GM21717 (cell line): ENCODE measurements around the gene SYT1.

Experiments
- ATAC-seq: cut with Tn5 transposase; IDR thresholded peaks from one replicate; pipeline ENCODE4 v1.9.1; 2021; ENCODE audit warnings: mild to moderate bottlenecking, moderate library complexity; ENCODE audit not compliant: unreplicated experiment

Gene SYT1

DNA sequence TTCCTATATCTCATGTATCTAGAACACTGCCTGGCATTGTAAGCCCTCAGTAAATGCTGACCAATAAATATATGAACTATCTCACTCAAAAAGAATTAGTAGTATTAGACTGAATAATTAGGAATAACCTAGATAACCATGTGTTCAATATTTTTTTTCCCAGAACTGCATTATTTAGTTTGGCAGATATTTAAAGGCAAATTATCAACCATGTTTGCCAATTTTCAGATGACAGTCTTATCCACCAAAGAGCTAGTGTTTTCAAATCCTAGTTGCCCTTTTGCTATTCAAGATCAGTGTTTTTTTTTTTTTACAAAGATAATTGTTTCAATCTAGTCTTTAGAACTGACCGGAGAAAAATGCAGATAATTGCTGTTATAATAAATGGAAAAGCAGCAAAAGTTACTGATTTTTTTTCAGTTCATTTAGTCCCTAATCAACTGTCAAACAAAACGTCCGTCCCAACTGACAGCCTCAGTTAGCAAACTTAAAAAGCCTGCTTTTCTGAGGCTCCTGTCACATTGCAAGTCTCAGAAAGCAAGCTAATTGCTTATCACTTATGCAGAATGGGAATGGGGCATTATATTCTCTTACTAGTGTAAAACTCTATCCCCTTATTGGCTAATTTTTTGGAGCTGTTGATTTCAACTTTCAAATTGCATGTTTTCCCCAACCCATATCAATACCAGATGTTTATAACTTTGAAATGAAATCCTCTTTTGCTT, 623.0 kb downstream of the SYT1 start:
- no peak for ATAC-seq
